Activated CD8-positive, alpha-beta memory T cell treated with anti-CD3 and anti-CD28 coated beads, Interleukin-2, amount 50 U/mL, for 4 hours (primary cell): ENCODE results near the gene GAPDH.
"Not testable (repeated sequence)": the region's sequence is repeated elsewhere in the genome, so short reads cannot be mapped to it uniquely, and the experiment has no call there.

ENCODE experiments used
- DNase-seq: peaks from one replicate; pipeline ENCODE4 v3.0.0-alpha.2; 2020

GAPDH gene

GRCh38 chr12:6569312-6569711, 35.0 kb downstream of the GAPDH start:
- DNase-seq = no peak

DNA sequence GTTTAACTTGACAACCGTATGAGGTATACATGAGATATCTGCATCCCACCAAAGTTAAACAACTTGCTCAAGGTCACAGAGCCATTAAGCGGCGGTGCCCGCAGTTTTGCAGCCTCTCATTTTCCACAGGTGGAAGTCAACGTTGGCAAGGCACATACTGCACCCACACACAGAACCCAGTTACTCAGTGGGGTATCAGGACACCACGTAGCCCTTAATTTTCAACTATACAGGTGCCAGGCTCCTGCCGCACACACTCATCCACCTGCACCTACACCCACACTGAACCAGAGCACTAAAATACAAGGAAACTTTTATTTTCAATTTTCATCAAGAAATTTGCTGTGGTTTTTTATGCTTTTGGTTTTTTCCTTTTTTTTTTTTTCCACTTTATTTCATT, 35.5 kb downstream of the GAPDH start:
- DNase-seq = no peak

DNA sequence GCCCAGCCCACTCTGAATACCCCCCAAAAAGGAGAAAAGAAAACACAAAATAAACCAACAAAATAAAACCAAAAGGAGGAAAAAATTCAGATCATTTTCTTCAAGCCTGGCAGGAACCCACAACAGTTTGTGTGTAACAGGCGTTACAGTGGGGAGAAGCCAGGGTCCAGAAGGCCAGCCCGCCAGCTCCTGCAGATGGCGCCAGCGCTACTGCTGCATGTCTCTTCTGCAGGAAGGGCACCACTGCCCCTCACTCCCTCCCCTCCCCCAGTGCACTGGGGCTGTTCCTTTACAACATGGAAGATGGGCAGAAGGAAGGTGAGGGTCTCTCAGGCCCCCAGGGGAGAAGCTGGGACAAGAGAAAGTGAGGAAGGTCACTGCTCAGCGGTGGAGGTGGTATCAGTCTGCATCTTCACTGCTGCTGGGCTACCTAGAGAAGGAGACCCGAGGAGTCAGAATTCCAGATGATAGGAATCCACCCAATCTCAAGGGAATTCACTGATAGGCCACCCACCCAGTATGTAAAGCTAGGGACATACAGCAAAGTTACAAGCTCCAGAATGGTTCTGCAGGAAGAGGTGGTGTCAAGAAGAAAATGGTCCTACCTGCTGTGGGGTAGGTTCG, 36.1 kb downstream of the GAPDH start:
- peak; percentile 33 for DNase-seq

- DNase-seq = no peak
Observed at GRCh38 chr12:6573001-6573400, 38.7 kb downstream of the GAPDH start.

DNA sequence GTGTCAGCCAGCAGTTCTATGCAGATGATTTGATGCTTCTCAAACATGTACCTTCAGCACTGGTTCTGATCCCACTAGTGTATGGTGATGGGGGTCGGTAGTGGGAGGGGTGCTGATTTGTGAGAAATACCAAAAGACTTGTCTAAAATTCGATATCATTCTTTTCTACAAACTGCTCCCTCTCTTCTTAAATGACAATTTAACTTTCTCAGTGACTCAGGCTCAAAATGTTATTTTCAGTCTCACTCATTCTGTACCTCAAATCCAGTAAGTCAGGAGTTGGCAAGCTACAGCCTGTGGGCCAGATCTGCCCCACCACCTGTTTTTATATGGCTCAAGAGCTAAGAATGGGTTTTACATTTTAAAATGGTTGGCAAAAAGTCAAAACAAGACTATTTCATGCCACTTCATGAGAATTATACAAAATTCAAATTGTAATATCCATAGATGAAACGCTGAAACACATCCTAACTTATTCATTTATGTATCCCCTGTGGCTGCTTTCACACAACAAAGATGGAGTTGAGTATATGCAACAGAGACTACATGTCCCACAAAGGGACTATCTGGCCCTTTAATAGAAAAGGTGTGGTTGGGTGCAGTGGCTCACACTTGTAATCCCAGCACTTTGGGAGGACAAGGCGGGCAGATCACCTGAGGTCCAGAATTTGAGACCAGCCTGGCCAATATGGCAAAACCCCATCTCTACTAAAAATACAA, 40.4 kb downstream of the GAPDH start:
- no peak for DNase-seq

DNA sequence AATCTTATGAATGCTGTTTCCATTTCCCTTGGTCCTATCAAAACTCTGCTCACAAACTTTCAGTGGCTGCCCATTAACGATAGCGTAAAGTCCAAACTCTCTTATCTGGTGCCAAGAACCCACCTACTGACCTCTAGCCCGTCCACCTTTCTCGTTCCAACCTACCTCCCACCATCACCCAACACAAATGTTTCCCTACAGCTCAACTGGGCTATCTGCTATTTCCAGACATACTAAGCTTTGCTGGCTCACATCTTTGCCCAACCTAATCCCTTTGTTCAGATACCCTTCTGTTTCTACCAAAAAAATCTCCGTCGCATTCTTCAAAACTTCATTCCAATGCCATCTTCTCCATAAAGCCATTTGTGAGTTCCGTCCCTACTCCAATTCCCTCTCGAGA, 41.3 kb downstream of the GAPDH start:
- no peak for DNase-seq

- DNase-seq = no peak
Observed at GRCh38 chr12:6582196-6582595, 47.9 kb downstream of the GAPDH start.

DNA sequence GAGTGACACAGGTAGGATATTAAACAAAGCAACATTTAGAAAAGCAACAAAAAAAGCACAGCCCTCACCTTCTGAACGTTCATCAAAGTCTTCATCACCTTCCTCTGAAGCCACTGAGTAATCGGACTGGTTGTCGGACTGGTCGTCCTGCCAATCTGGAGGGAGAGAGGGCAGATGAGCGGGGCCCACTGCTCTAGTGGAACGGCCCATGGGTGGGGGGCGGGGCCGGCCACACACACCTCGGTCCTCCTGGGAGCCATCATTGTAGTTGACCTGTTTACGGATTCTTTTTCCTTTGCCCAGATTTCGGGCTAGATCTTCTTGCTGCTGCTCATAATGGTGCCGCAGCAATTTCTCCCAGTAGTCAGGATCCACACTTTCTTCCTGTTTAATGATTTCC, 48.6 kb downstream of the GAPDH start:
- no peak for DNase-seq

DNA sequence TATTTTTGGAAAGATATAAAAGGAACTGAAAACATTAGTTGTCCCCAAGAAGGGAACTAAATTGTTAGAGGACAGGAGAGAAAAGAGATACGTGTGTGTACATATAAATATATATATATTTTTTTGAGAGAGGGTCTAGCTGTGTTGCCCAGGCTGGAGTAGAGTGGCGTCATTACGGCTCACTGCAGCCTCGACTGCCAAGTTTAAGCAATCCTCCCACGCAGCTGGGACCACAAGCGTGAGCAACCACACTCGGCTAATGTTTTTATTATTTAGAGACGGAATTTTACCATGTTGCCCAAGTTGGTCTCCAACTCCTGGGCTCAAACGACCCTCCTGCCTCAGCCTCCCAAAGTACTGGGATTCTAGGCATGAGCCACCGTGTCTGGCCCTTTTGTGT, 50.0 kb downstream of the GAPDH start:
- no peak for DNase-seq

DNA sequence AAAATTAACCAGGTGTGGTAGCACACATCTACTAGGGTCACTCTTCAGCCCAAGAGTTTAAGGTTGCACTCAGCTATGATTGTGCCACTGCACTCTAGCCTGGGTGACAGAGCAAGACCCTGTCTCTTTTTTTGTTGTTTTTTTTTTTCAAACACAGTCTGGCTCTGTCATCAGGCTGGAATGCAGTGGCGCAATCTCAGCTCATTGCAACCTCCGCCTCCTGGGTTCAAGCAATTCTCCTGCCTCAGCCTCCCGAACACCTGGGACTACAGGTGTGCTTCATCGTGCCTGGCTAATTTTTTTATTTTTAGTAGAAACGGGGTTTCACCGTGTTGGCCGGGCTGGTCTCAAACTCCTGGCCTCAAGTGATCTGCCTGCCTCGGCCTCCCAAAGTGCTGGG, 52.3 kb downstream of the GAPDH start:
- DNase-seq = not testable (repeated sequence)
